GM19468 (cell line): ENCODE data around the gene BABAM2.

Source experiments
- ATAC-seq: cut with Tn5 transposase; IDR thresholded peaks from one replicate; pipeline ENCODE4 v1.9.1; 2021; ENCODE audit warnings: mild to moderate bottlenecking, moderate library complexity, moderate number of reproducible peaks; ENCODE audit not compliant: unreplicated experiment; ENCODE audit errors: extremely low read depth

The BABAM2 gene

DNA sequence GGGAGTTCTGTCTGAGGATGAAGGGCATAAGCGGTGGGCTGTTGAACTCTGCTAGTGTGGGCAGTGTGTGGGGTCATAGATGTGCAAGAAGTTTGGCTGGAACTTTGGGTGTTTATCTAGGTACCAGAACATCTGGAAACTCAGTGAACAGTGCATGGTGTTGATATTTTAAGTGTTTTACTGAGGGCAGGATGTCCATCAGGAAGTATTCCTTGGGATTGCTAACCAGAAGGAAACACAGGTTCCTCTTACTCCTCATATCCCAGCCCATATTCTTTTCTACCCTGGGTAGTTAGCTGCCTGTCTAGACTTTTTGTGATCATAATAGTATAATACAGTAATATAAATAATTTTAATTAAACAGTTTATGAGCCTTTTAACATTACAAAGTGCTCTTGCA lies 15.5 kb downstream of the BABAM2 start:
- no peak for ATAC-seq

DNA sequence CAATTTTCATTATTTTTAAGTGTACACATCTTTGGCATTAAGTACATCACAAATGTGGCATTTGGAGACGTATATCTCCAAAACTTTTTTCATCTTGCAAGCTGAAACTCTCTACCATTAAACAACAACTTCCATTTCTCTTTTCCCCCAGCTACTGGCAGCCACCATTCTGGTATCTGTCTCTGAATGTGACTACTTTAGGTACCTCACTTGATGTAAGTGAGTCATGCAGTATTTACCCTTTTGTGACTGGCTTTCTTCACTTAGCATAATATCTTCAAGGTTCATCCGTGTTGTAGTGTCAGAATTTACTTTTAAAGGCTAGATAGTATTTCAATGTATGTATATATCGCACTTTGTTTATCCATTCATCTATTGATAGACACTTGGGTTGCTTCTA lies 17.0 kb downstream of the BABAM2 start:
- ATAC-seq = no peak

DNA sequence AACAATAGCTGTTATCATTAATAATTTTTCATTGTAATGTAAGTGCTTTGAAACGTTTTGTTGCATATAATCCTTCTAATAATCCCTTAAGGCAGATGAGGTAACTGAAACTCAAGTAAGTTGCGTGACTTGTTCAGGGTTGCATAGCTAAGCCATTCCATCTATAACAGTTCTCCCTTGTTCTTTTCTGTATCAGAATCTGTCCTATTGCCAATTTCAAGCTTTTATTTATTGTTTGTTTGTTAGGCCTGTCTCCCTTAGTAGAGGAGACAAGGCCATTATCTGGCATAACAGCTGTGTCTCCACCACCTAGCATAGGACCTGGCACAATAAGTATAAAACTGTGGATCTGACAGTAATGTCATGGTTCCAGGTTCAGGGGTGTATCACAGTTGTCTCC lies 19.4 kb downstream of the BABAM2 start:
- ATAC-seq = no peak

DNA sequence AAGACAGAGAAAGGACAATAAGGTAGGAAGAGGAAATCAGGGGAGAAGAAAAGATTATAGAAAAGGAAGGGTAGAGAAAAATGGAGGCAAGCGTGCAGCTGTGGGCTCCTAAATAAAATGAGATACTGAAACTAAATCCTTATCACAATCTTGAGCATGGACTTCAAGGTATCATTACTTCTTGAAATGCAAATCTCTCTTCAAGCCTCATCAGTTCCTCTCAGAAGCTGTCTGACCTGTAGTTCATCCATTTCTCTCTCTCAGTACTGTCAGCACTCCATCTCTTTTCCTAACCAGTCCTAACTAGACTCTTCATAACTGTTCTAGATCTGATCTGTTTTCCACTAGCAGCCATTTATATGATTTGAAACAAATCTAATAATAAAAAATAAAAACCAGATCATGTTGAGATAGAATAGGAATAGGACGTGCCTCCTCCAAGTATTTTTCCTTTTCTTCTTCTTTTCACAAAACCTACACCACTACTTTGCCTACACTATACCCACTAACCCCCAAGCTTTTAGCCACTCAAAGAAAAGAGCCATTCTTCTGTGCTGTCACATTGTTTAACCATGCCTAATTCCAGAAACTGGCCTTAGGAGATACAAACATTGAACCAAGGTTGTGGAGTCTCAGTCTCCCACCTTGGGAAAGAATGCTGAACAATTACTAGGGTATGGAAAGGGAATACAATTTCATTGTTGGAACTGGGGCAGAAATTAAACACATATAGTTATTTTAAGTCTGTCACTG lies 21.1 kb downstream of the BABAM2 start:
- ATAC-seq = no peak

DNA sequence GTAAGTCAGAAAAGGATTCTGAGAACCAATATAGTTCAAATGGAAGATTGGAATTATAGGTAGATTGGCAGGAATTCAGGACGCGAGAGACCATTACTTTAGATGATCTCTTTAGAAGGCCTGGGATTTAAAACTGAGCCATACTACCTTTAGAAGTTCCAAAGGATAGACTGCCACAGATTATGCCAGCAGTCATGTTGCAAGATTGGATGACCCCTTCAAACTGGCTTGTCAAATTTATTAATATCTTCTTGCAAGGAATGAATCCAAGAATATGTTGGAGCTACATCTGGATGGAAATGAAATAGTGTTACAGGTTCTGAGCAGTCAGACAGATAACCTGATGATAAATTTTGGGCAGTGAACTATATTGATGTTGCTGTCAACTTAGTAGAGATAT lies 22.0 kb downstream of the BABAM2 start:
- ATAC-seq = no peak

DNA sequence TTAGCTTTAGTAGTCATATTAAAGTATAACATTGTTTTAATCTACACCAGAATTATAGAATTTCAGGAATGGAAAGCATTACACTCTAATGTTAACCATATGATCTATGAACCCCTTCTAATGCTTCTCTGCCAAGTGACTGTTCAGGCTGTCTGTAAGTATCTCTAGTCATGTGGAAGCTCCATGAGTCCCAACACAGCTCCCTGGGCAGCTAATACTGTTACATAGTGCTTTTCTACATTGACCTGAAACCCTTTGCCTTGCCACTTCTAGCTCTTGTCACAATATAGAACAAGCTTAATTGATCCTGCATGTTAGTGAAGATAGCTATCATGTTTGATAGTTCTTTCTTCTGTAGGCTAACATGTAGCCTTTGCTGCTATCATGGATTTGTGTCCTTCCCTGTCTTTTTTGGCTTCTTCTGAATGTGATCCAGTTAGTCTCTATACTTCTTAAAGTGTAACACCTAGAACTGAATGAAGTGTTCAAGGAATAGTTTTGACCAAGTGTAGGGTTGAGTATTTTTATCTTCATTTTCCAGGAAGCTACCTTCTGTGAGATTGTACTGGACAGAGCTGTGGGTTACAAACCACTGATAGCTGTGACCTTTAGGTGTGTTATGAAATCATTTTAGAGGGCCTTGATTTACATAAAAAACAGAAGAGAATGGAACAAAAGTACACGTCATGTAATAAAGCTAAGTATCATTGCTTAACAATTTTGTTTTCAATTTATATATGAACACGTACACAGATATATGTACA lies 23.7 kb downstream of the BABAM2 start:
- no peak for ATAC-seq

DNA sequence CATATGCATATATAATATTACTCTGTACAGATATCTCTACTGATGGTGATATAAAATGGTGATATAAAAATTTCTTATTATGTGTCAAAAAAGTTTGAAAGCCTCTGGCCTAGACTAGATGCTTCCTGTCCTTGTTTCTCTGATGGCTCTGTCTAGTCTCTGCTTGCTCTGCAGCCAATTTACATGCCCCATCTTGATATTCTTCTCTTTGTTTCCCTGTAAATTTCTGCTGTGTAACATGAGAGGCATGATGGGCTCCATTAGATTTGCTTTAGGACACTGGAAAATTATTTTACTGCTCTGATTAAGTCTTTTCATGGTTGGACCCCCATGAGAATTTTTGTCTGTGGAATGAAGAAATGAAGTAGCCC lies 24.3 kb downstream of the BABAM2 start:
- ATAC-seq = no peak

DNA sequence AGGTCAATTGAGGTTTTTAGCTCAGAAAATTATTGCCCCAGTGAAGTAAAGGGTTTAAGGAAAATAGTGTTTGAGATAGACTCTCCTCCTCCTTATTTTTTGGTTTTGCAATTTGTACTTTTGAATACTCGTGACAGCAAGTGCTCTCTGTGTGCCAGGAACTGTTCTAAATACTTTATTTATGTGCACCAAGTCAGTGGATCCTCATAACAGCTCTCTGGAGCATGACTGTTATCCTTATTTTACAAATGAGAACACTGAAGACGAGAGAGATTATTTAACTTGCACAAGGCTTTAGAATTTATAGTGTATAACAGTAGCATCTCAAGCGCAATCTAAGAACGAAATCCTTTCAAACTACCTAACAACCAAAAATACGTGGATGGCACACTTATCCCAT lies 24.7 kb downstream of the BABAM2 start:
- ATAC-seq = no peak

DNA sequence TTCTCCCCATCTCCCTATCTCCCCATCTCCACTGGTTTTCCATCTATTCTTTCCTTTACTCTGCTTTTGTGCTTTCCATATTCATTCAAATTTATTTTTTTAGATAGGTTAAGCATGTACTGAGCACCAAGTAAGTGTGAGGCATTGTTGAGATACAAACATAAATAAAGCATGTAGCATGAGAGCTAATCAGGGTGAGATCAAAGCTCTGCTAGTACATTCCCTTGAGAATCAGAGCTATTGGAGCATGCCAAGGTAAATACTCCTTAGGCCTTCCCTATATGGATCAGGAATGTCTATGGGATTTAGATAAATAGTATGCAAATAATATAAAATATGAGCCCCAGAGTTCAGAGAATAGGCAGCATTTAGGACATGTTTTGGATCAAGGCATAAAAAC lies 25.3 kb downstream of the BABAM2 start:
- no peak for ATAC-seq

DNA sequence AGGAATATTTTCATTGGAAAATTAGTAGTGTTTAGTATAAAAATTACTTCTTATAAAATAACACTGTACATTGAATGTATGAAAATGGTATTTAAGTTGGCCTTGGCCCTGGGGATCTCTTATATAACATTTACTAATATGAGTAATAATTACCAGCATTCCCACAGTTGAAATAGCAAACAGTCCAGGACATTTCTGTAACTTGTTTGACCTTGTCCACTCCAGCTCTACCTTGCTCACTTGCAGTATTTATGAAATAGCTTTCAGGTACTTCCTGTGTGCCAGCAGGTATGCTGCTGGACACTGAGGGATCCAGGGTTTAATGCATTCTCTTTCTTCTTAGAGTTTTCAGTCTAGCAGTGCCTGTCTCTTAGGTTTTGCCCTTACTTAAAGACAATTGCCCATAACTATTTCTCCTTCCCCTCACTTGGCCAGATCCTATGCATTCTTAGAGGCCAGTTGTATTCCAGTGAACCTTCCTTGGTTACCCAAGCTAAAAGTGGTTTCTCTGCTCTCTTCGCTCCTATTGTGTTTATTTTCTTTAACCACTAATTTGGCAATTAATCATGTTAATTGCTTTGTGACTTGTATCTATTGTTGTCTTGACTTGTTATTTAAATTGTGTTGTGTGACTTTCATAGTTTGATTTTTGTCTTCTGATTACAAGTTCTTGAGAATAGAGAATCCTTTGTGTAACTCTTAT lies 25.9 kb downstream of the BABAM2 start:
- no peak for ATAC-seq

DNA sequence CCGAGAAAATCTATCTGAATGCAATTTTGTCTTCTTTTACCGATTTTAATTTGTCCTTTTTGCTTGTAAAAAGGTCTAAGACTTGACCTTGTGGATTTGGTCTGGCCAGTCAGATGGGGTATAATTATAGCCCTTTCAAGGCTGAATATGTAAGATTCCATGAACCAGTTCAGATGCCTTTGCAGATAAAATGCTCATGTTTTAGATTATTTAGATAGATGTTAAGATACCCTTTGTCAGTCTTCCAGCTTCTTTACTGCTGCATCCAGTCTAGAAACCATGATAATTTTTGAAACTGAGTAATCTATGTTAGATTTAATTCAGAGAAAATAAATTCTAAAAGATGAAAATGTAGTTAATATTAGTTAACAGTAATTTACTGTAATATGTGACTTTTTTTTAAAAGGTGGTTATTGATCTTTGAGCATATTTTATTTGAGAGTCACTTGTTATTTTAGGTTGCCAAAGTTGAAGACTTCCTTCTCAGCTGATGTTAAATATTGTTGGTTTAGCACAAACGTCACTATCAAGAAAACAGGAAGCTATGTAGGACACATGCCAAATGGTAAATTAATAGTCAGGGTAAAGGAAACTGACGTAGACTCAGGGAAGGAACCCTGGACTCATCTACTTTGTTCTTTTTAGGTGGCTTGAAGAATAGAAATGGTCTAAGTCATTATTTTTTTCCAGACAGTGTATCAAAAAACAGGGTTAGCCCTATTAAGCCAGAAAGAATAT lies 29.8 kb downstream of the BABAM2 start:
- ATAC-seq = no peak

DNA sequence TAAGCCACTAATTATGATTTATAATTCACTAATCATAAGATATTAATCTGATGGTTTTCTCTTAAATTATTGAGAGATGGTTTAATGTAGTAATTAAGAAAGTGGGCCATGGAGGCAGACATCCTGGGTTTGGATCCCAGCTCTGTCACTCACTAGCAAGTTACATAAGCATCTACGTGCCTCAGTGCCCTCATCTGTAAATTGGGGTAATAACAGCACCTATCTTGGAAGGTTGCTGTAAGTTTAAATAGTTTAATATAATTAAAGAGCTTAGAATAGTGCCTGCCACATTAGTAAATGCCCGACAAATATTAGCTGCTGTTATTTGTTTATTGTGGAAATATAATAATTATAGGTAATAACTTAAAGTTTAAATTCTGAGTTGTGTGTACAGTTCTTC lies 30.9 kb downstream of the BABAM2 start:
- no peak for ATAC-seq

DNA sequence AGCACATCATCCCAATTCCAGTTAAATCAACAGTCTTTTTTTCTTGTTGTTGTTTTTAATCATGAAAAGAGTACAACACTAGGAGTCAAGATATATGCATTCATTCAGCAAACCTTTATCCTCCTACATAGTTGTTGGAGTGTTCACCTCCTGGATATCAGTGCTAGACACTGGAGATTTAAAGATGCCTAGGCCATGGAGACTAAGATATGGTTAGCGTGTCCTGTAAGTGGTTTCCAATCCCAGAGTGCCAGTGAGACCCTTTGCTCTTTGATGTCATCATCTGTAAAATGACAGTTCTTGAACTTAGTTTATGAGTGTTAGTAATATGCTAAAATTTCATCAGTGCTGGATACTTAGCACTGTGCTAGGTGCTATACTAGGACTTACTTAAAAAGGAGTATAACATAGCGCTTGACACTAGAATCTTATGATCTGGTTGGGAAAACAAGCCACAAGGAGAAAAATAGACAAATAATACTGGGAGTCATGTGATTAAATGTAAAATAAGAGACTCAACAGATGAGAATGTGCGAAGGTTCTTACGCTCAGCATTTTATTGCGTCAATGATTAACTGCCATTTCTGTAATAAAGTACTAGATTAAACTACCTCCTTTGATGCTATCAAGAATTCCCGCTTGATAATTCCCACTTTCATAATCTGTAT lies 31.5 kb downstream of the BABAM2 start:
- no peak for ATAC-seq

DNA sequence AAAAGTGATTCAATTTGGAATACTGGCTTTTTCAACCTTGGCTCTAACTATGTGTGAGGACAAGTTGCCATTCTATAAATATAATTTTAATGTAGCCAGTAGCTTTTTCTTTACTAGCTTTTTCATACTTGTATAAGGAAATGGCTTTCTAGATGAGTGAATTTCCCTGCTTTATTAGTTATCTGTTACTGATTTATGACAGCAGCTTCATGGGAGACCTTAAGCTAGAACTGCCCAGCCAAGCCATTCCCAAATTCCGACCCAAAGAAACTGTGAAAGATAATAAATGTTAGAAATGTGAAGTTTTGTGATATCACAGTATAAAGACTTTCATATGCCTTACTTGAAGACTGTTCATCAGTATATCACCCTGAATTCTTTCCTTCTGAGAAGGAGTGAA lies 32.3 kb downstream of the BABAM2 start:
- no peak for ATAC-seq

DNA sequence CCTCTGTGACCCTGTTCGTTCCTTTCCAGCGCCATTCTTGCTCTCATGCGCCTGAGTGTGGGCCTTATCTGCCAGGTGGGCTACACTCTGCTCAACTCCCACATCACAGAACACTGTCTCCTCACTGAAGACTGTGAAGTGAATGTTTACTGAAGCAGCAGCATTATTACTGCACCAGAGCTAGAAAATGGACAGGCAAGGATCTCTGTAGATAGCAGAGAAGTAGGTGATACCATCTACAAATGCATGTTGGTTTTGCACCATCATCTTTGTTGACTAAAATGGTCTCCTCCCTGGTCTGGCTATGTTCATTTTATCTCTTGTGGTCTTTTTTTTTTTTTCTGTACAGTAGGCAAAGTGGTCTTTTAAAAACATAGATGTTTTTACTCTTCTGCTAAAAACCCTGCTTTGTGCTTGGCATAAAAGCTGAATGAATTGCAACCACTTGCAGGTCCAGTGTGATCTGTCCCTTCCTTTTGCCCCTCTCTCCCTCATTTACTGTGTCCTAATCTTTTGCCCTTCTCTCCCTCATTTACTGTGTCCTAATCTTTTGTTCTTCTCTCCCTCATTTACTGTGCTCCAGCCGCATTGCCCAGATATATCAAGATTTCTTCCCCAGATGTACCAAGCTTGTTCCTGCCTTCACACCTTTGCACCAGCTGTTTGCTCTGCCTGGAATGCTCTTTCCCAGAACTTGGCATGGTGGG lies 35.4 kb downstream of the BABAM2 start:
- no peak for ATAC-seq

DNA sequence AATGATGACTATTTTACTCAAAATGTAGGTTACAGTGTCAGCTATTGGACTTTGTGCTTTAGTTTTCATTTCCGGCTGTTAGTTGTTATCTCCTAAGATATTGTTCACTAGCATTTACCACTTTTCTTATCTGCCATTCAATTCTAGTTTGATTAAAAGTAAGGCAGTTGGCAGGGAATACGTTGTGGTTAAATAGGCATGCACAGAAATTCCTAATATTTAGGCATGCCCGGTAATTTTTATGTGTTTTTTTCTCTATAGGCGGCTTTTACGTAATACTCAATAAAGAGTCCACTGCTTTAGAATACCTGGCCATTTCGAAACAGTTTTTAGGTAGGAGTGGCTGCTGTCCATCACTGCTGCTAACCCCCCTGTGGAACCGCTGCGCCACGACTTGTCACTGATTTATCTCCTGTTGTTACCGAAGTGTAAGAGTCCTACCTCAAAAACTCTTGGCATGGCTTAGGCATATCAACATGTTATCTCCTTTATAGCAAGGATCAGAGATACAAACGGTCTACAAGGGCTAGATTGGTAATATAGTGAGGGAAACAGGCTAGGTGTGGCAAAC lies 39.5 kb downstream of the BABAM2 start:
- ATAC-seq = no peak

DNA sequence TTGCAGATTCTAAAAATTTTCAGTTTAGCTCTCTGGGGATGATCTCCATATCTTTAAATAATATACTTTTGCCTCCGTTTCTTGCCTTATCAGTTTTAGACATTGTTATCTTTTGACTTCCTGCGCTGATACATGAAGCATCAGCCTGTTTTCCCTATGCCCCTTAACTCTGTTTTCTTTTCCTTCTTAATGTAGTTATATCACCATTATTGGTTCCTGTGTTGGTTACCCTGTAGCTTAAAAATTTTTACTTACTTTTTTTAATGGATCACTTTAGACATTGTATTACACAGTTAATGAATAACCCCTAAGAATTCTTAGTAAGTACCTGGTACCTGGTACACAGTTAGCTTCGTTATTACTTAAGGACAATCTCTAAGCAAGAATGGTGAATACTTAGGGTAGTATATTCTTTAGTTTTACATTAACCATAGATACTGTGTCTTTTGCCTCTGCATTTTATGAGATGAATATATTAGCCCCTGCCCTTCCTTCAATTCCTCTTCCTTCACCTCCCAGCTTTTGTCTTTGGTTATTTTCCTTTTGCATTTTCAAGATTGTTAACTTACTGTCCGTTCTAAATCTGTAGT lies 40.9 kb downstream of the BABAM2 start:
- ATAC-seq = no peak

DNA sequence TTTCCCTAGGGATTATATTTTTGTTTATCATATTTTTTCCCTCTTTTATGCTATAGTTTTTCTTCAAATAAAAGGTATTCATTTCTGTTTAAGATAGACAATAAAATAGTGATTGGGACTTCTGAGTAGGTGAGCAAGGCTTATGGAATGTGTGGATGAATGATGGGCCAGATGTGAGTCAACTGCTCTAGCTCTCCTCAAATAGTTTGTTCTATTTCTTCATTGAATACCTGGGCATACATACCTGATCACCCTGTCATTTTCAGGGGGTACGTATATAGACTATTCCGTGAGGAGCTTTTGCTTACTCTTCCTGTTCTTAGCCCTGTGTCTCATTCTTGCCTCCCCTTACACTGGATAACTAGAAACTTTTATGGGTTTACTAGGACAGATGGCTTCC lies 41.9 kb downstream of the BABAM2 start:
- ATAC-seq = no peak

DNA sequence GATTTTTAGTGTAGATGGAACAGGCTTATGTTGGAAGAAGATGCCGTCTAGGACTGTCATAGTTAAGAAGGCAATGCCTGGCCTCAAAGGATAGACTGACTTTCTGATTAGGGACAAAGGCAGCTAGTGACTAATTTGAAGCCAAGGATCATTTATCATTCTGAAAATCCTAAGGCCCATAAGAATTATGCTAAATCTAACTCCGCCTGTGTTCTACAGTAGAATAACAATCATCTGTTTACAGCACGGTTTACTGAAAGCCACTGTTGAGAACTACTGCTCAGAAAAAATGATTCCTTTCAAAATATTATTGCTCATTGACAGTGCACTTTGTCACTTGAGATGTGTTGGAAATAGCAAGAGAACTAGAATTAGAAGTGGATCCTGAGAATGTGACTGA lies 44.5 kb downstream of the BABAM2 start:
- no peak for ATAC-seq
